Astrocyte (in vitro differentiated cells and primary cell): Measurements from ENCODE around the gene MROH2A. TPM values are rescaled to one million over a fixed set of nuclear protein-coding genes. Genes with fewer than 3 reads are reported as not detected.

ENCODE experiments used
- DNase-seq: peaks from one replicate; pipeline ENCODE4 v3.0.0-alpha.2; 2010; ENCODE audit warnings: low read depth
- FAIRE-seq: peaks from 2 replicates; lab custom pipeline; 2011; peaks lifted over from hg19 to GRCh38; lab: Jason Lieb, UNC
- H2AFZ ChIP-seq: 2 replicates; pipeline ENCODE4 v1.6.0; 2012; ENCODE audit warnings: low read depth, low read length, inconsistent platforms
- H3K27ac ChIP-seq: 2 replicates; pipeline ENCODE4 v1.5.1; 2011; ENCODE audit warnings: low read depth, low read length, inconsistent platforms
- H3K27me3 ChIP-seq: 2 replicates; pipeline ENCODE4 v1.6.0; 2011; ENCODE audit warnings: low read length, inconsistent platforms; ENCODE audit not compliant: insufficient read depth
- H3K36me3 ChIP-seq: 2 replicates; pipeline ENCODE4 v1.5.1; 2011; ENCODE audit warnings: low read length, inconsistent platforms; ENCODE audit not compliant: insufficient read depth
- H3K4me1 ChIP-seq: 2 replicates; pipeline ENCODE4 v1.5.1; 2011; ENCODE audit warnings: low read length, inconsistent platforms; ENCODE audit not compliant: insufficient read depth
- H3K4me2 ChIP-seq: 2 replicates; pipeline ENCODE4 v1.6.0; 2012; ENCODE audit warnings: low read length, inconsistent platforms
- H3K4me3 ChIP-seq: 2 replicates; pipeline ENCODE4 v1.5.1; 2011; ENCODE audit warnings: low read depth, mild to moderate bottlenecking, low read length, inconsistent platforms; ENCODE audit not compliant: insufficient read depth
- H3K79me2 ChIP-seq: 2 replicates; pipeline ENCODE4 v1.6.0; 2012; ENCODE audit warnings: mild to moderate bottlenecking, low read length, inconsistent platforms; ENCODE audit not compliant: insufficient read depth
- H3K9ac ChIP-seq: 2 replicates; pipeline ENCODE4 v1.6.0; 2012; ENCODE audit warnings: mild to moderate bottlenecking, low read length, inconsistent platforms
- H3K9me3 ChIP-seq: 2 replicates; pipeline ENCODE4 v1.5.1; 2012; ENCODE audit warnings: low read depth, mild to moderate bottlenecking, low read length, inconsistent platforms; ENCODE audit not compliant: insufficient read depth
- H4K20me1 ChIP-seq: 2 replicates; pipeline ENCODE4 v1.6.0; 2012; ENCODE audit warnings: low read length, inconsistent platforms; ENCODE audit not compliant: insufficient read depth
- H3K27ac Mint-ChIP-seq: one replicate; pipeline ENCODE4 v1.8.0; 2021; ENCODE audit warnings: mild to moderate bottlenecking, mixed read lengths; ENCODE audit not compliant: unreplicated experiment
- H3K27me3 Mint-ChIP-seq: one replicate; pipeline ENCODE4 v1.8.0; 2021; ENCODE audit warnings: low read depth, mixed read lengths; ENCODE audit not compliant: unreplicated experiment
- H3K36me3 Mint-ChIP-seq: one replicate; pipeline ENCODE4 v1.8.0; 2021; ENCODE audit warnings: low read depth, mixed read lengths; ENCODE audit not compliant: unreplicated experiment
- H3K4me1 Mint-ChIP-seq: one replicate; pipeline ENCODE4 v1.8.0; 2021; ENCODE audit warnings: low read depth, mixed read lengths; ENCODE audit not compliant: unreplicated experiment
- H3K4me3 Mint-ChIP-seq: one replicate; pipeline ENCODE4 v1.8.0; 2021; ENCODE audit warnings: mild to moderate bottlenecking, moderate library complexity, mixed read lengths; ENCODE audit not compliant: unreplicated experiment
- H3K9me3 Mint-ChIP-seq: one replicate; pipeline ENCODE4 v1.8.0; 2021; ENCODE audit warnings: mild to moderate bottlenecking, mixed read lengths; ENCODE audit not compliant: unreplicated experiment
- CTCF ChIP-seq: IDR thresholded peaks from 2 replicates; pipeline ENCODE4 v1.5.1; 2011; ENCODE audit warnings: low read depth, mild to moderate bottlenecking, inconsistent platforms, low read length, moderate library complexity; ENCODE audit not compliant: insufficient read depth
- EZH2 ChIP-seq: IDR thresholded peaks from 2 replicates; pipeline ENCODE4 v1.6.1; 2012; ENCODE audit warnings: mild to moderate bottlenecking, low read length, inconsistent platforms; ENCODE audit not compliant: insufficient read depth
- total RNA-seq: library from RNA; stranded (reverse); gene quantifications from 2 replicates; pipeline ENCODE4 v1.2.1, GENCODE V29; 2021

The MROH2A gene
- total RNA-seq, 1 donor from 2014 or later, result not detected

- Histone ChIP-seq H2AFZ (no peak overlapping the region), H3K27me3 (no peaks in the 10 kb centered on the region), H3K27ac (no peak overlapping the region), H3K4me2 (no peak overlapping the region), H3K4me3 (no peak overlapping the region), H3K36me3 (no peaks in the 10 kb centered on the region), H3K79me2 (no peaks in the 10 kb centered on the region), H3K4me1 (no peaks in the 10 kb centered on the region), H4K20me1 (no peaks in the 10 kb centered on the region), H3K9ac (no peak overlapping the region), H3K9me3 (peaks cover 3% of the 10 kb centered on the region)
- Mint-ChIP-seq H3K4me3 (no peak overlapping the region), H3K9me3 (peaks cover 6% of the 10 kb centered on the region), H3K27ac (peak overlapping the region; percentile 45), H3K27me3 (peaks cover 29% of the 10 kb centered on the region), H3K4me1 (no peaks in the 10 kb centered on the region), H3K36me3 (no peaks in the 10 kb centered on the region)
- DNase-seq, result no peak
- TF ChIP-seq EZH2, result no peak
- no peak for FAIRE-seq
Measured at GRCh38 chr2:233792720-233793119, 14.6 kb downstream of the MROH2A start.

GRCh38 chr2:233793465-233794127, 15.5 kb downstream of the MROH2A start:
- no peak overlapping the region for H3K4me2 ChIP-seq
- no peak overlapping the region for H3K9ac ChIP-seq
- Mint-ChIP-seq H3K4me1 (no peaks in the 10 kb centered on the region), H3K36me3 (no peaks in the 10 kb centered on the region), H3K9me3 (peaks cover 6% of the 10 kb centered on the region), H3K27me3 (peaks cover 31% of the 10 kb centered on the region), H3K4me3 (no peak overlapping the region), H3K27ac (no peak overlapping the region)
- no peak for TF ChIP-seq CTCF
- no peak for TF ChIP-seq EZH2
- FAIRE-seq (no peak), DNase-seq (no peak)
- no peaks in the 10 kb centered on the region for H3K27me3 ChIP-seq
- H3K4me3 ChIP-seq, result no peak overlapping the region
- no peaks in the 10 kb centered on the region for H3K36me3 ChIP-seq
- H3K79me2 ChIP-seq, result no peaks in the 10 kb centered on the region
- no peaks in the 10 kb centered on the region for H3K4me1 ChIP-seq
- H2AFZ ChIP-seq, result no peak overlapping the region
- H3K9me3 ChIP-seq, result peaks cover 3% of the 10 kb centered on the region
- H4K20me1 ChIP-seq, result no peaks in the 10 kb centered on the region
- no peak overlapping the region for H3K27ac ChIP-seq

- H3K4me1 ChIP-seq, result no peaks in the 10 kb centered on the region
- H3K9me3 ChIP-seq, result peaks cover 3% of the 10 kb centered on the region
- H3K4me2 ChIP-seq, result no peak overlapping the region
- no peaks in the 10 kb centered on the region for H4K20me1 ChIP-seq
- Mint-ChIP-seq H3K27me3 (peaks cover 28% of the 10 kb centered on the region), H3K36me3 (no peaks in the 10 kb centered on the region), H3K4me1 (no peaks in the 10 kb centered on the region), H3K4me3 (no peak overlapping the region), H3K27ac (no peak overlapping the region), H3K9me3 (peaks cover 7% of the 10 kb centered on the region)
- no peak overlapping the region for H3K4me3 ChIP-seq
- H2AFZ ChIP-seq, result no peak overlapping the region
- no peaks in the 10 kb centered on the region for H3K36me3 ChIP-seq
- FAIRE-seq, result no peak
- no peak for DNase-seq
- TF ChIP-seq EZH2, result no peak
- no peak for TF ChIP-seq CTCF
- H3K9ac ChIP-seq, result no peak overlapping the region
- H3K79me2 ChIP-seq, result no peaks in the 10 kb centered on the region
- H3K27me3 ChIP-seq, result no peaks in the 10 kb centered on the region
- H3K27ac ChIP-seq, result no peak overlapping the region
Measured at GRCh38 chr2:233794128-233794658, 16.1 kb downstream of the MROH2A start.
